Endothelial cell of umbilical vein (primary cell): ENCODE results near the gene TTC27. TPM values are rescaled to one million over a fixed set of nuclear protein-coding genes. Genes with fewer than 3 reads are reported as not detected.

Experiments
- BruUV-seq: library from RNA; stranded (reverse); fragments of 400-500 nt; replicated peaks from 2 replicates; lab custom pipeline; 2021; lab: Mats Ljungman, UMichigan
- CTCF ChIA-PET: fragments of 300-600, 350-600 bp; sonication (Branson Sonifier 250); formaldehyde crosslinking; loops from one replicate; lab custom pipeline; 2021; ENCODE audit warnings: antibody characterized with exemption, inconsistent platforms; lab: Charles Lee
- POLR2A ChIA-PET: fragments of 300-600, 350-600 bp; sonication (Branson Sonifier 250); formaldehyde crosslinking; loops from one replicate; lab custom pipeline; 2021; ENCODE audit warnings: antibody characterized with exemption, inconsistent platforms; lab: Charles Lee
- DNase-seq: peaks from one replicate; pipeline ENCODE4 v3.0.0-alpha.2; 2011; ENCODE audit warnings: low read depth, low spot score
- FAIRE-seq: peaks from 2 replicates; lab custom pipeline; 2011; peaks lifted over from hg19 to GRCh38; lab: Jason Lieb, UNC
- H2AFZ ChIP-seq: 2 replicates; pipeline ENCODE4 v1.6.0; 2012; ENCODE audit warnings: low read depth, low read length, control low read depth, inconsistent platforms
- H3K27ac ChIP-seq: 2 replicates; pipeline ENCODE4 v1.5.1; 2011; ENCODE audit warnings: low read depth, mild to moderate bottlenecking, control low read depth, low read length, moderate library complexity; ENCODE audit not compliant: insufficient read depth
- H3K27me3 ChIP-seq, 2 experiments: 2 replicates each; pipeline versions ENCODE4 v1.6.0 to v1.6.1; 2011; ENCODE audit warnings: low read length in 2 of 2, mixed read lengths in 1 of 2; ENCODE audit not compliant: control insufficient read depth in 2 of 2, insufficient read depth in 2 of 2
- H3K36me3 ChIP-seq, 2 experiments: 2 replicates in 1 of 2; 3 replicates in 1 of 2; pipeline ENCODE4 v1.5.1; 2011; ENCODE audit warnings: low read length in 2 of 2, mild to moderate bottlenecking in 1 of 2, moderate library complexity in 1 of 2; ENCODE audit not compliant: control insufficient read depth in 2 of 2, insufficient read depth in 2 of 2; ENCODE audit errors: extremely low read depth in 1 of 2
- H3K4me1 ChIP-seq: 3 replicates; pipeline ENCODE4 v1.5.1; 2011; ENCODE audit warnings: mild to moderate bottlenecking, low read length; ENCODE audit not compliant: control insufficient read depth, insufficient read depth; ENCODE audit errors: extremely low read depth
- H3K4me2 ChIP-seq: 2 replicates; pipeline ENCODE4 v1.6.1; 2011; ENCODE audit warnings: low read length, control low read depth, mixed read lengths; ENCODE audit not compliant: insufficient read depth
- H3K4me3 ChIP-seq, 3 experiments: fragments of 200-600 bp in 1 of 3; sonication (generic), shearing (Covaris generic) in 1 of 3; replicated peaks in 1 of 3; 2 replicates each; pipeline ENCODE4 v1.5.1; 2011 to 2016; ENCODE audit warnings: control low read depth in 3 of 3, low read length in 3 of 3, mild to moderate bottlenecking in 2 of 3, inconsistent platforms in 1 of 3, low read depth in 1 of 3, moderate library complexity in 1 of 3; ENCODE audit not compliant: insufficient read depth in 1 of 3
- H3K79me2 ChIP-seq: 2 replicates; pipeline ENCODE4 v1.6.0; 2012; ENCODE audit warnings: low read length, inconsistent platforms; ENCODE audit not compliant: control insufficient read depth, insufficient read depth
- H3K9ac ChIP-seq: replicated peaks from 2 replicates; pipeline ENCODE3; 2011; ENCODE audit warnings: low read length, control low read depth; ENCODE audit not compliant: insufficient read depth; ENCODE audit errors: extremely low read depth
- H3K9me1 ChIP-seq: replicated peaks from 3 replicates; pipeline ENCODE4 v1.6.0; 2011; ENCODE audit warnings: mild to moderate bottlenecking, low read length; ENCODE audit not compliant: control insufficient read depth, insufficient read depth; ENCODE audit errors: extremely low read depth
- H3K9me3 ChIP-seq: replicated peaks from 2 replicates; pipeline ENCODE4 v1.5.1; 2012; ENCODE audit warnings: low read length, inconsistent platforms; ENCODE audit not compliant: control insufficient read depth, insufficient read depth
- H4K20me1 ChIP-seq: replicated peaks from 2 replicates; pipeline ENCODE3; 2011; ENCODE audit warnings: mild to moderate bottlenecking, low read length; ENCODE audit not compliant: control insufficient read depth, insufficient read depth; ENCODE audit errors: extremely low read depth
- CTCF ChIP-seq, 2 donors: IDR thresholded peaks; 1 replicate in 1 of 2; 2 replicates in 1 of 2; pipeline ENCODE4 v1.5.1; 2011; ENCODE audit warnings: low read length in 2 of 2, mild to moderate bottlenecking in 2 of 2, moderate library complexity in 2 of 2, control low read depth in 1 of 2, inconsistent platforms in 1 of 2, low read depth in 1 of 2; ENCODE audit not compliant: insufficient read depth in 1 of 2; ENCODE audit errors: extremely low read depth in 1 of 2
- EZH2 ChIP-seq: IDR thresholded peaks from 2 replicates; pipeline ENCODE4 v1.6.1; 2012; ENCODE audit warnings: borderline replicate concordance, low read depth, mild to moderate bottlenecking, moderate library complexity, low read length, inconsistent platforms; ENCODE audit not compliant: severe bottlenecking
- FOS ChIP-seq: IDR thresholded peaks from 2 replicates; pipeline ENCODE4 v1.6.1; 2011; ENCODE audit warnings: mild to moderate bottlenecking, low read length, moderate library complexity, borderline replicate concordance; ENCODE audit not compliant: insufficient read depth
- GATA2 ChIP-seq: IDR thresholded peaks from 2 replicates; pipeline ENCODE4 v1.7.0; 2011; ENCODE audit warnings: low read depth, mild to moderate bottlenecking, moderate library complexity, mixed read lengths, low read length; ENCODE audit not compliant: insufficient read length, insufficient read depth
- JUN ChIP-seq: IDR thresholded peaks from 2 replicates; pipeline ENCODE4 v1.6.1; 2011; ENCODE audit warnings: borderline replicate concordance, low read depth; ENCODE audit not compliant: insufficient read length, insufficient read depth
- MAX ChIP-seq: IDR thresholded peaks from 2 replicates; pipeline ENCODE4 v1.6.1; 2011; ENCODE audit not compliant: insufficient read depth, insufficient read length
- MYC ChIP-seq: IDR thresholded peaks from one replicate; pipeline ENCODE4 v1.6.1; 2011; ENCODE audit warnings: mild to moderate bottlenecking, low read depth, low read length
- POLR2A ChIP-seq: IDR thresholded peaks from 2 replicates; pipeline ENCODE4 v1.6.1; 2012; ENCODE audit warnings: low read depth, mild to moderate bottlenecking, control low read depth, low read length
- POLR2AphosphoS5 ChIP-seq: IDR thresholded peaks from 2 replicates; pipeline ENCODE4 v1.6.1; 2012; ENCODE audit warnings: low read depth, mild to moderate bottlenecking, control low read depth, low read length, moderate library complexity; ENCODE audit not compliant: insufficient read depth
- dilution Hi-C: fragments of 300-500 bp; cut with MboI; formaldehyde crosslinking; loops from one replicate; pipeline ENCODE4 v1.15.0; 2019; ENCODE audit warnings: low sequenced_read_pairs; ENCODE audit not compliant: extremely low pct_ligation_motif_present
- intact Hi-C: fragments of 100-400 bp; cut with micrococcal nuclease; formaldehyde crosslinking; loops from one replicate; pipeline ENCODE4 v1.10.0; 2022
- polyA plus RNA-seq, 4 experiments: library from polyadenylated mRNA; depleted of rRNA in 3 of 4; stranded (reverse) in 3 of 4; unstranded in 1 of 4; fragments of >200 nt; gene quantifications; 2 replicates each; pipeline versions ENCODE4 v1.2.1 to v1.2.3, GENCODE V29; 2011 to 2012; ENCODE audit warnings: missing spikeins in 1 of 4
- total RNA-seq: library from RNA; stranded (reverse); gene quantifications from 2 replicates; pipeline ENCODE4 v1.2.3, GENCODE V29; 2021

Gene TTC27
- total and polyA plus RNA-seq, 2 donors (not counting 3 experiments of a cell fraction or from before 2014, with no cell fraction given): 16.3 to 20.1 TPM

GRCh38 chr2:32833709-32834108 is 205.9 kb downstream of the TTC27 start:
- TF ChIP-seq EZH2 (no peak), CTCF (IDR thresholded peaks at IDR 0.05; ENCODE audit: extremely low read depth in 1 of 2, insufficient read depth in 1 of 2, low read depth in 1 of 2, low read length in 2 of 2) (no peak), MAX (no peak), JUN (no peak), POLR2A (no peak), POLR2AphosphoS5 (no peak), MYC (no peak), GATA2 (no peak), FOS (no peak)
- Histone ChIP-seq H2AFZ (no peak overlapping the region), H3K9me3 (no peaks in the 10 kb centered on the region), H3K27ac (no peak overlapping the region), H3K79me2 (no peaks in the 10 kb centered on the region), H3K27me3 (peaks cover 0 to 6% of the 10 kb centered on the region in 2 experiments), H3K4me2 (no peak overlapping the region), H3K36me3 (no peaks in the 10 kb centered on the region), H3K4me3 (no peak overlapping the region), H3K4me1 (no peaks in the 10 kb centered on the region), H4K20me1 (no peaks in the 10 kb centered on the region), H3K9me1 (no peaks in the 10 kb centered on the region), H3K9ac (no peak overlapping the region)
- dilution Hi-C loops: no loop called here
- no peak for DNase-seq
- intact Hi-C loops: no loop called here
- ChIA-PET CTCF (no interaction called here), POLR2A (no interaction called here)
- no TSS peak for BruUV-seq
- no peak for FAIRE-seq
